GM18526 (cell line): ENCODE measurements around the gene SLCO2A1.

Experiments
- POLR2A ChIP-seq: IDR thresholded peaks from 3 replicates; pipeline ENCODE4 v1.6.1; 2011; ENCODE audit not compliant: insufficient read length; ENCODE audit errors: extremely low read depth

SLCO2A1 gene

DNA sequence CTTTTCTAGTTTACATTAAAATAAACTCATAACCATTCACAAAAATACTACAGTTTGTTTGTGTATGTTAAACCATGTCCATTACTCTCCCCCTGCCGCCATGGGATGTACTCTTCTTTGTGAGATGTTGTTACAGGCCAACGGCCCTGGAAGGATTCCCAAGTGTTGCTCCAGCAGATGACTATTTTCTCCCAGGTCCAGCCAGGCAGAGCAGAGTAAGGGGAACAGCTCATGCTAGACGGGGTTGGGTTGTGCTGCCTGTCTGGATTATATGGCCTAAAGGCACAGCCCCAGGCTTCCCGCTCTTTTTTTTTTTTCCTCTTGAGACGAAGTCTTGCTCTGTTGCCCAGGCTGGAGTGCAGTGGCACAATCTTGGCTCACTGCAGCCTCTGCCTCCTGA lies 24.5 kb upstream of the SLCO2A1 start:
- no peak for TF ChIP-seq POLR2A

- TF ChIP-seq POLR2A = no peak
Measured at GRCh38 chr3:134052370-134052769, 22.6 kb upstream of the SLCO2A1 start.

GRCh38 chr3:134049676-134050075 lies 20.0 kb upstream of the SLCO2A1 start:
- no peak for TF ChIP-seq POLR2A

DNA sequence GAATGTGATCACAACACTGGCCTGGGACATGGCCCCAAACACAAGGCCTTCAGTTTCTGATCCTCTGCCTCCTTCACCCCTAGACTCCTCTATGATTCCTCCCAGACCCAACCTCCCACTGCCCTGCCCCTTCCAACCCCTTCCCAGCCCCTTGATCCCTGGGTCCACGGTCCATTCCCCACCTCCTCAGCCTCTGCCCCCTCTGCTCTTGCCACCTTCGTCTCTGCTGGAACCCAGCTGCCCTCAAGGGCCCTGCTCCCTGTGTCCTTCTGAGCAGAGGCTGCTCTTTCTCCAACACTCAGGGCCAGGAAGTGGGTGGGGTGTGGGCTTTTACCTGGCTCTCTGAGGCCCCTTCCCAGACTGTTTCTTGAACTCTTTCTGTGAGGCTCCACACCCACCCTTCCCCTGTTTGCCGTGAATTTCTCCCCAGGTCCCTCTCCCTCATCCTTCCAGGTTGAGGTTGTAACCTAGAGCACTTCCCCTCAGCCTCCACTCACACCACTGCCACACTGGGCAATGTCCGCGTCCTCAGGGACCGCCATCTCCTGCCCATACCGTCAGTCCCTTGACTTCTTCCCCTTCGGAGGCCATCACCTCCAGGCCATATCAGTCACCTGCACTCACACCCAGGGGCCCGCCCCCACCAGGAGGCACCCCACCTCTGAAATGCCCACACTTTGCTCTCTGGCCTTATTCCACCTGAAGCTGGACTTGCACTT lies 18.7 kb upstream of the SLCO2A1 start:
- TF ChIP-seq POLR2A = no peak

GRCh38 chr3:134044459-134044858 lies 14.7 kb upstream of the SLCO2A1 start:
- no peak for TF ChIP-seq POLR2A

GRCh38 chr3:134040066-134040465 lies 10.3 kb upstream of the SLCO2A1 start:
- TF ChIP-seq POLR2A = no peak

GRCh38 chr3:134039161-134039862 lies 9.6 kb upstream of the SLCO2A1 start:
- no peak for TF ChIP-seq POLR2A

- TF ChIP-seq POLR2A = no peak
Measured at GRCh38 chr3:134038716-134039115, 9.0 kb upstream of the SLCO2A1 start.

DNA sequence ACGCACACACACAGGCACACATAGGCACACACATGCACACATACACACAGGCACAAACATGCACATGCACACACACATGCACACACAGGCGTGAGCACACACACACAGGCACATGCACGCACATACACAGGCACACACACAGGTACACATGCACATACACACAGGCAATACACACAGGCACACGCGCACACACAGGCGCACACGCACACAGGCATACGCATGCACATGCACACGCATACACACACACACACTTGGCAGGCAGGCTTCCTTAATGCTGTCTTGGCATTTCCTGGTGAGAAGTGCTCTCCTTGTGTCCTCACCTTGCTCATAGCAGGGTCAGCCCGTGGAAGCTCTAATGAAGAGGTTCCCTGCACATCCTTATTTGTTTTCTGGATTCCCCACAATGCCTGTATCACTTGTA lies 8.4 kb upstream of the SLCO2A1 start:
- TF ChIP-seq POLR2A = no peak

DNA sequence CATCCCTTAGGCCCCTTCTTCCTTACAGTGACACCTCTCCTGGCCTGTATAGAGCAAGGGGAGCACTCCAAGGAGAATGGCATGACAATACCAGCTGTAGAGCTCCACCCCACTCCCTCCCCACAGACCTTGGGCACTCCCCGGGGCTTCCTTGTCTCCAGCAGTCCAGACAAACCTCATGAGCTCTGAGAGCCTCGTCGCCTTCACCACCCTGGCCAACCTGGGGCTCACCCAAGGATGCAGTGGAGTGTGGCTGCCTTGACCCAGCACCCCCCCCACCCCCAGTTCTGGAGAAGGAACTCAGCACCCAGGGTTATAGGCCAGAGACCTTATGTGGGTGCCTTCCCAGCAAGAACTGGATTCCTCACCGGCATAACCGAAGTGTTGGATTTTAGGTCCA lies 7.4 kb upstream of the SLCO2A1 start:
- no peak for TF ChIP-seq POLR2A

DNA sequence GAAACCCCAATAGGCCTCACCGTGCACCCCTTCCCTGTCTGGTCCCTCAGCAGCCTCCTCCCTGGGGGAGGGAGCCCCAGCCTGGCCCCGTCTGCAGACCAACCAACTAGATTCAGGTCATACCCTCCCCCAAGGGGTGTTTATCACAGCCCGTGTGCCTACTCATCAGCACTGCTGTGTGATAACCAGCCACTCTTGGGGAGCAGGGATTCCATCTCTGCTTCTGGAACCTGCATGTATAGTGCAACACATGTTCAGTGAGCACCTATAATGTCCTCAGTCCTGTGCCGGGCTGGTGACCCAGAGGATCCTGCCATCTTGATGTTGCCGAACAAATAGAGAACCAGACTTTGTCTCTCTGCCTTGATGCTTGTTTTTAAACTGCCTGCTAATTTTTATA lies 6.6 kb upstream of the SLCO2A1 start:
- TF ChIP-seq POLR2A = no peak

DNA sequence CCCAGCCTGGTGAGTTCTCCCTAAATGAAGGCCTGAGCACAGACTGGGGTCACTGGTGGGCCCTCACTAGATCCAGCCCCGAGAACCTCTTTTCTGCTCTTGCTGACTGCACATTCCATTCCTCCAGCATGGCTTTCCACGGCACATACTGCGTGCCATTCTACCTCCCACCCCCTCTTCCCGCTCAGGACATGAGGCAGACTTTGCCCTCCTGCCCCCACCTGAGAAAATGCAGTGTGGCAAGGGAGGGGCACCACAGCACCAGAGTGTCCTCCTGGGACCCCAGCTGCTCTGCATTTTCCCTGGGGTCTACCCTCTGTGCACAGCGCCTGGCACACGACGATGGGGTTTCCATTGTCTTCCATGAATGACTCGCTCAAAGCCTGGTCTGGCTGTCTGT lies 6.1 kb upstream of the SLCO2A1 start:
- no peak for TF ChIP-seq POLR2A

GRCh38 chr3:134034005-134034785 lies 4.5 kb upstream of the SLCO2A1 start:
- TF ChIP-seq POLR2A = no peak

GRCh38 chr3:134033315-134033996 lies 3.7 kb upstream of the SLCO2A1 start:
- TF ChIP-seq POLR2A = no peak

DNA sequence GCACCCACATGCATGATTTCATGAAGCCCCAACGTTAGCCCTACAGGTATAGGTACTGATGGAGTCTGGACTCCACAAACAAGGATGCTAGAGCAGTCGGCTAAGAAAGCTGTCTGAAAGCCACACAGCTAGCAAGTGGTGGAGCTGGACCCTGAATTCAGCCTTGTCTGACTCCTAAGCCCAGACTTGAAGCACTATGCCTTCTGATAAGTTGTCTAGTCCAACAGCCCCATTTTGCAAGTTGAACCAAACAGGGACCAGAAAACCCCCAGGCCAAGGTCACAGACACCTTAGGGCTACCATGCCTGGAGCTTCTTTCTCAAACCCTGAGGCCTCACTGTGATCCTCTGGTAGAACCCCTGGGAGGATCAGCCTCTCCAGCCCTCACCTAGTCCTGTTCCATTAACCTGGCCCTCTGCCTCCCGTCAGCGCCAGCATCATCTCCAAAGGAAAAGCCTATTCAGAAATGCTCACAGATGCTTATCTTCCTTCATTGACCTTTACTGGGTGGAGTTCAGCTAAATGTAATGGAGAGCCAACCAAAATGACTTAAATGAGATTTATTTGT lies 1.7 kb upstream of the SLCO2A1 start:
- no peak for TF ChIP-seq POLR2A
